Left hindlimb (tissue), 1 donor: ENCODE results near the gene KLHL5.
"Not testable (repeated sequence)": the region's sequence is repeated elsewhere in the genome, so short reads cannot be mapped to it uniquely, and the experiment has no call there.

Source experiments
- DNase-seq: peaks from one replicate; pipeline ENCODE4 v3.0.0-alpha.2; 2018

KLHL5 gene

DNA sequence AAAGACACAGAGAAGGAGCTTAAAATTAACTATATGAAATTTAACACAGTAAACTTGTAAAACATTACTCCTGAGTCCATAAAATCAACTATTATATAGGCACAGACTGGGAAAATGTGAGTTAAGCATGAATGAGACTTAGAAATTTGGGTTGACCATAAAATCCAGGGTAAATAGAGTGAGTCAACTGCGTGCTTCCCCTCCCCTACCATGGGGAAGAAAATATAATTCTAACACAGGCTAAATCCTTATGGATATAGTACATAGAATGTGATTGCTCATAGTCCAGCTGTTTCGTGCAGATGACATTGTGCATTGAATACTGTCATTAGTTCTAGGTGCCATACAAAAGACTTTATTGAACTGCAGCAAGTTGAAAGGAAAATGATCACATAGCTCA is 42.2 kb downstream of the KLHL5 start:
- no peak for DNase-seq

DNA sequence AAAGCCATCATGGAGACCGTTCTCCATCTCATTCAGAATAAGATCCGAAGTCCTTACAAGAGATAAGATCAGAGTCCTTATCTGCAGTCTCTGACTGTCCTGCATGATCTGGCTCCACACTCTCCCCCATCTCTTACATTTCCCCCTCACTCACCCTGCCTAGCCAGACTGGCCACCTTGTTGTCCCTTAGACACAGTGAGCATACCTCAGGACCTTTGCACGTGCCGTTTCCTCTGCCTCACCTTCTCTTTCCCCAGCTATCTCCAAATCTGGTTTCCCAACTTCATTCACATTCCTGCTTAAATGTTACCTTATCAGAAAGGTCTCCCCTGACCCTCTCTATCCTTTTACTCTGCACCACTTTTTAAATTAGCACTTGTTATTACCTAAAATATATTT is 44.0 kb downstream of the KLHL5 start:
- no peak for DNase-seq

DNA sequence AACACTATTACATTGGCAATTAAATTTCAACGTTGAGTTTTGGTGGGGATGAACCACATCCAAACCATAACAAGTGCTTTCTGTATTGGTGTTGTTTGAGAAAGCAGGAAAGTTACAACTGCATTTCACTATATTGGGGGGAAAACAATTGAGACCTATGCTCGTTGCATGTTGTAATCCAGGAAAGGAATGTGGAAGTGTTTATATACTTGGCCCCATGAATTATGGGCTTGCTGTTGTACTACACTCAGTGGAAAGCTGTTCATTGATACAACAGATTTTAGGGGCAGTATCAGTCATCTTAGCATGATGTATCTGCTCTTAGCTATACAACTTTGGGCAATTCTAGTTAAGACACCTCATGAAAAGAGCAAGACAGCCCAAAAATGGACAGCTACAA is 52.4 kb downstream of the KLHL5 start:
- no peak for DNase-seq

DNA sequence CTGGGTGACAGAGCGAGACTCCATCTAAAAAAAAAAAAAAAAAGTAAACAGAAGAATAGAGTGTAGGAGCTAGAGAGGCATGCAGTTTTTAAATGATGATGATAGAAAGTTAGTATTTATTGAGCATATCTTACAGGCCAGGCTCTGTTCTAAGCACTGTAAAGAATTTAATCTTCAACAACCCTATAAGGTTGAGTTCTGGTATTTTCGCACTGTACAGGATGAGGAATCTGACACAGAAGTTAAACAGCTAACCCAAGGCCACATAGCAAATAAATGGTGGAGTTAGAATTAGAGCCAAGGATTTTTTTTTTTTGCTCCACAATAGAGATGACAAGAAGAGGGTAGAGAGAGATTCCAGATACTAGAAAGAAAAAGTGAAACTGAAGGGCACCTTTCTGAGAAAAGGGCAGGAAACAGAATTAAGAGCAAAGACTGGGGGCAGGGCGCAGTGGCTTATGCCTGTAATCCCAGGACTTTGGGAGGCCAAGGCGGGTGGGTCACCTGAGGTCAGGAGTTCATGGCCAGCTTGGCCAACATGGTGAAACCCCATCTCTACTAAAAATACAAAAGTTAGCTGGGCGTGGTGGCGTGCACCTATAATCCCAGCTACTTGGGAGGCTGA is 56.1 kb downstream of the KLHL5 start:
- no peak for DNase-seq

DNA sequence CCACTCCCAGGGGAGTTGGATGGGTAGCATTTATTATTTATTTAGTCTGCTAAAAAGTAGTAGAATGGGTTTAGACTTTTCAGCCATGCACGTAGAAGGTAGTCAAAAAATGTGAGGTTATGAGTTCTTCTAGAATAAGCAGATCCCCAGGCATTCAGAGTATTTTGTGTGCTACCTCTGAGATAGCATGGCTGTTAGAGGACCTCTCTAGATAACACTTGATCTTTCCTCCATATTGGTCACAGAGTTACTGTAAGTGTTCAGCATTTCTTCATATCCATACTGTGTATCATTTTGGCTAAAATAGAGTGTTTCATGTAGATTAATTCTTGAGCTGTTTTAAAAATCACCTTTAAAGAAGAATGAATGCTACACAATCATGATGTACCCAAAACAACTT is 58.4 kb downstream of the KLHL5 start:
- no peak for DNase-seq

DNA sequence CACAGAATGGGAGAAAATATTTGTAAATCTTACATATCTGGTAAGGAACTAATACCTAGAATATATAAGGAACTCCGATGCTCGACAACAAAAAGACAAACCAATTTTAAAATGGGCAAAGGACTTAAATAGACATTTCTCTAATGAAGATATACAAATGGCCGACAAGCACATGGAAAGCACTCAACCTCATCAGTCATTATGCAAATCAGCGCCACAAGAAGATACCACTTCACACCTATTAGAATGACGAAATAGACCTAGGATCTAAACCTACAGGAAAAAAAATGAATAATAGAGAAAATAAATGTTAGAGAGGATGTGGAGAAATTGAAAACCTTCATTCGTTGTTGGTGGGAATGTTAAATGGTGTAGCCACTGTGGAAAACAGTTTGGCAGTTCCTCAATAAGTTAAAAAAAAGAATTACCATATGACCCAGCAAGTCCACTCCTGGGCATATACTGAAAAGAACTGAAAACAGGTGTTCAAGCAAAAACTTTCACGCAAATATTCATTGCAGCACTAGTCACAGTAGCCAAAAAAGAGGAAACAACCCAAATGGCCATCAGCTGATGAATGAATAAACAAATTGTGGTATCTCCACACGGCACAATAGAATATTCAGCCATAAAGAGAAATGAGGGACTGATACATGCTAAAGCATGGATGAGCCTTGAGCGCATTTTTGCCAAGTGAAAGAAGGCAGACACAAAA is 63.0 kb downstream of the KLHL5 start:
- DNase-seq: no peak

DNA sequence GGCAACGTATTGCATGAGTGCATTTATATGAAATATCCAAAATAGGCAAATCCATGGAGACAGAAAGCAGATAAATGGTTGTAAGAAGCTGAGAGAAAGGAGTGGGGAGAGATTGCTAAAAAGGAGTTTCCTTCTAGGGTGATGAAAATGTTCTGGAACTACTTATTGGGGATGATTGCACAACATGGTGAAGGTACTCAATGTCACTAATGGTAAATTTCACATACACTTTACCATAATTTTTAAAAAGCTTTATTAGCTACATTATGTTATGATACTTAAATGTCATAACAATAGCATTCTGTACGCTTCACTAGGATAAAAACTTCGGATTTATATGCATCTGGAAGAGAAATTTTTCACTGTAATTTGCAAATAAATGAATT is 63.6 kb downstream of the KLHL5 start:
- DNase-seq: no peak

DNA sequence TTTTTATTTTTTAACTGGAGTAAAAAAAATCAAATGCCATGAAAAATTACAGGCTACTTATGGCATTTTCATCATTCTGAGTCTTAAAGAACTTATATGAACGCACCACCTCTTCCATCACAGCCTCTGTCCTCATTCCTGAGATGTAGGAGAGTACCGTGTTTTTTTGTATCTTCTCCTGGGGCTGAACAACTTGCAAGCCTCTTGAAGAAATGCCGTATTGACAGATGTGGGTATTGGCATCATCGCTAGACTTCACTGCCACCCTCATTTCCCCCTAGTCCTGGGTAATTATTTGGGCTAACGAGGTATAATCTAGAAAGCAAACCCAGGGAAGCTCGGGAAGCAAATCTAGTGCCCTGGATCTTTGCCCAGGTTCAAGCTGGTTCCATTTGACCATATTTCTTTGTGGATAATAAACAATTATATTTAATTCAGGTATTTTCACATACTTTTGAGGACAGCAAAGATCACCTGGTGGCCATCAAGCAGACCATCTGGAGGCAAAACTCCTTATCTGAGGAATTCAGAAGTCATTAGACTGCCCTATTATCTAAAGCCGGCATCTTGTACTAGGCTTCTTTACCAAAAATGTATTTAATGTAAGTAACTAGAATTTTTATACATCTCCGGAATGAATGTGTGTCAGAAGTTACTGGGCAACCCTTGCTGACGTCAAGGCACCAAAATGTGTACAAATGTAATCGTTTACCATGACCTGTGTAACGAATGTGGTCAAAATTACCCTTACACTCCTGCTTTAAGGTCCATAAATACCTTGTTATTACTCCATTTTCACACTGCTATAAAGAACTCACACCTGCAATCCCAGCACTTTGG is 64.4 kb downstream of the KLHL5 start:
- DNase-seq: no peak

DNA sequence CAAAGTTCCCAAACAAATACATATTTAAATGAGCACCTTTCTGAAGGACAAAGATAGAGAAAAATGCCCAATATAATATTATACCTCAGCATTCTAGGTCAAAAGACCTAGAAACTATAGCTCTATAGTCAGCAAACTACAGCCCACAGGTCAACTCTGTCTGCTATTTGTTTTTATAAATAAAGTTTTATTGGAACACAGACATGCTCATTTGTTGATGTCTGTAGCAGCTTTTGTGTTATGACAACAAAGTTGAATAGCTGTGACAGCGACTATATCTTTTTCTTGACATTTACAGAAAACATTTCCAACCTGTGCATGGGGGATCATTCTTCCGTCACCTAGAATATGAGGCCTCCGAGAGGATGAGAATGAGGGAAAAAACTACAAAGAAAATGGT is 71.6 kb downstream of the KLHL5 start:
- DNase-seq: no peak

GRCh38 chr4:39134683-39135306 is 72.8 kb downstream of the KLHL5 start:
- no peak for DNase-seq

DNA sequence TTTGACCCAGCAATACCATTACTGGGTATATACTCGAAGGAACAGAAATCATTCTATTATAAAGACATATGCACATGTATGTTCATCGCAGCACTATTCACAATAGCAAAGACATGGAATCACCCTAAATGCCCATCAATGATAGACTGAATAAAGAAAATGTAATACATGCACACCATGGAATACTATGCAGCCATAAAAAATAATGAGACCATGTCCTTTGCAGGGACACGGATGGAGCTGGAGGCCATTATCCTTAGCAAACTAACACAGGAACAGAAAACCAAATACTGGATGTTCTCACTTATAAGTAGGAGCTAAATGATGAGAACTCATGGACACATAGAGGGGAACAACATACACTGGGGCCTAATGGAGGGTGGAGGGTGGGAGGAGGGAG is 76.2 kb downstream of the KLHL5 start:
- DNase-seq: not testable (repeated sequence)

- no peak for DNase-seq
Observed at GRCh38 chr4:39146211-39146610, 84.2 kb downstream of the KLHL5 start.

DNA sequence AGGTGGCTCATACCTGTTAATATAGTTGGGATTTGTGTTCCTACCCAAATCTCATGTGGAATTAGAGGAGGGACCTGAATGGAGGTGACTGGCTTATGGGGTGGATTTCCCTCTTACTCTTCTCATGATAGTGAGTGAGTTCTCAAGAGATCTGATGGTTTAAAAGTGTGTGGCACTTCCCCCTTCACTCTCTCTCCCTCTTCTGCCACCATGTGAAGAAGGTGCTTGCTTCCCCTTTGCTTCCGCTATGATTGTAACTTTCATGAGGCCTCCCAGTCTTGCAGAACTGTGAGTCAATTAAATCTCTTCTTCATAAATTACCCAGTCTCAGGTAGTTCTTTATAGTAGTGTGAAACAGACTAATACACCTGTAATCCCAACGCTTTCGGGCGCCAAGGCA is 92.0 kb downstream of the KLHL5 start:
- no peak for DNase-seq

DNA sequence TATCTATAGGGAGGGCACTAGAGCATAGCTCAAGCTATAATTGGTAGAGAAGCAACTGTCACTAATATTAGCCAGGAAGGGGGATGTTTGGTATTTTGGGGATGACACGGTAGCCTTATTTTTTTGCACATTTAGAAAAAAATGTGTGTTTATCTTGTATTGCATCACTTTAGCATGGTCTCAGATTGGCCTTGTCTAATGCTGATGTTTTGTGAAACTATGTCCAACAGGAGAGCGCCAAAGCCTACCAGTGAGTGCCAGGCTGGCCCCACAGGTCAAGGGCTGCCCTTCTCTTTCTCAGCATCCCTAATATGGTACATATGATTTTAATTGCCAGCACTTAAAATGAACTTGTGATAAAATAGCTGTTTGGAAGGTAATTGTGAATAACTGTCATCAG is 95.5 kb downstream of the KLHL5 start:
- DNase-seq: no peak

DNA sequence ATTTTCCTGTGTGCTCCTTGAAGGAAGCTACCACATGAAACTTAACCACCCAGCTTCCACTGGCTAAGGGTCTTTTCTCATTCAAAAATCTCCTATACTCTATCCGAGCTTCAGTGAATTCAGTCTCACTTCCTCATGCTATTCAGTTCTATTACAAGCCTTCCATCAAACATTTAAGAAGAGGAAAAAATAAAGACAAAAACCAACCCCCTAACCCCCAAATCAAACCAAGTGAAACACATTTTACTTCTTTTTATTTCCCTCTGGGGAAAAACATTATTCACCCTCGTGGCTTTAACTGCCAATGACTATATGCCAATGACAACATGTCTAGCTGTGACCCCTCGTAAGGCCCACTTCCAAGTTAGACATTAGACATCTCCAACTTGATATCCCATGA is 104.1 kb downstream of the KLHL5 start:
- DNase-seq: no peak

DNA sequence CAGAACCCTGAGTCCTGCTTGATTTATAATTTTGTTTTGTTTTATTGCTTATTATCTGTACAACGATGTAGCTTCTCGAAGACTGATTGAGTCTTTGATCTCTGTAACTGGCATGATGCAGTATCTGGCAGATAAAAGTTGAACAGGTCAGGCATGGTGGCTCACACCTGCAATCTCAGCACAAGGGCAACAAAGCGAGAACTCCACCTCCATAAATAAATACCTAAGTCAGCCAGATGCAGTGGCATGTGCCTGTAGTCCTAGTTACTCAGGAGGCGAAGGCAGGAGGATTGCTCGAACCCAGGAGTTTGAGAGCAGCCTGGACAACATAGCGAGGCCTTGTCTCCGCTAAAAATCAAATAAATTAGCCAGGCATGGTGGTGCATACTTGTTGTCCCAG is 104.6 kb downstream of the KLHL5 start:
- no peak for DNase-seq

- DNase-seq: no peak
Observed at GRCh38 chr4:39169426-39169825, 107.4 kb downstream of the KLHL5 start.

DNA sequence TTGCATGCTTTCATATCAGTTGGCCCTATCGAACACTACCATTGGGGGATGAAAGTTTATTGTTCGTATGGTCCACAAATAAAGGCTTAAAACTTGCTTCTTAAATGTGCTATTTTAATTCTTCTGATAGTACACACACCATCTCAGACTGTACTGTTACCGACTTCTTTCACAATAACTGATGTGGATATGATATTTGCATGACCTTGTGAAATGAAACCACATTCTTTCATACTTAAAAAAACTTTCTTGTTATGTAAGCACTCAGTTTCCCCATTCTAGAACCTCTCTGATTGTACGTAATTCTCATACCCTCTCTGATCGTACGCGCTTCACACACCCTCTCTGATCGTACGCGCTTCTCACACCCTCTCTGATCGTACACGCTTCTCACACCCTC is 108.3 kb downstream of the KLHL5 start:
- no peak for DNase-seq
